HTERT RPE-1 (cell line): ENCODE measurements around the gene MOCS3.

Experiments
- in situ Hi-C: fragments of 300-500 bp; cut with MboI; formaldehyde crosslinking; loops from 4 replicates; pipeline ENCODE4 v1.14.3; 2020; ENCODE audit warnings: low sequenced_read_pairs

The MOCS3 gene

GRCh38 chr20:51009303-51010042, 50.9 kb downstream of the MOCS3 start:
- in situ Hi-C loops = no loop called here

GRCh38 chr20:51010043-51010365, 51.4 kb downstream of the MOCS3 start:
- in situ Hi-C loops = no loop called here

GRCh38 chr20:51010932-51011331, 52.3 kb downstream of the MOCS3 start:
- in situ Hi-C loops = no loop called here

GRCh38 chr20:51011479-51011878, 52.9 kb downstream of the MOCS3 start:
- in situ Hi-C loops = no loop called here

GRCh38 chr20:51012357-51012756, 53.7 kb downstream of the MOCS3 start:
- in situ Hi-C loops = no loop called here
